Measurements from ENCODE around the gene PRR36. TPM values are rescaled to one million over a fixed set of nuclear protein-coding genes. Genes with fewer than 3 reads are reported as not detected.

PRR36 gene
- total RNA-seq, 1 experiment from 2014 or later, result 21.9 TPM

DNA sequence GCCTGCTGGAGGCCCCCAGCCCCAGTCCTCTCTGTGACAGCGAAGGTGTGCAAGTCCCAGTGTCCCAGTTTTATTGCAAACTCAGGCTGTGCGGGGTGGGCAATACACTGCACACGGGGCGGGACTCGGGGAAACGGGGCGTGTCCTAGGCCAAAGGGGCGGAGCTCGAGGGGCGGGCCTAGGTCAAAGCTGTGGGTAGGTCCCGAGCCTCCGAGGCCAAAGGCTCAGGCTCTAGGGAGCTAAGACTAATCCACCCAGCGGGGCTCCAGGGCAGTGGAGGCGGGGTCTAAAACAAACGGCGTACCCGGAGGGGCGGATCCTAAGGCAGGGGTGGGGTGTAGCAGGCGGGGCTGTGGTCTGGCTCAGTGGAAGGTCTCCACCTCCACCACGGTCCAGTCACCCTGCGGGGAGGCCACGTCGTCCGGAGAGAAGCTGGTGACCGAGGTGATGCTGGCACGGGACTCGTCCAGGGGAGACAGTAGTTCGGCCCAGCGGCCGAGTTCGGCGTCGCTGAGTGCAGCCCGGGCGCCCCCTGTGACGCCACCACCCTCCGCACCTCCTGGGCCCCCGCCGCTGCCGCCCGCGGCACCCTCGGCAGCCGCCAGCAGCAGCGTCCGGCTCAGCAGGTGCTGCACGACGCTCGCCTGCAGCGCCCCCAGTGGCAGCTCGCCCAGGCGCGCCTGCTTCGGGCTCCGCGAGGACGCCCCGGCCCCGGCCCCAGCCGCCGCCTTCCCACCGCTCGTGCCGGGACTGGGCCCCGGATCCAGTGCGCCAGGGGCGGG lies 5.3 kb downstream of the PRR36 start (continued):
- TF ChIP-seq, protein P1, sequence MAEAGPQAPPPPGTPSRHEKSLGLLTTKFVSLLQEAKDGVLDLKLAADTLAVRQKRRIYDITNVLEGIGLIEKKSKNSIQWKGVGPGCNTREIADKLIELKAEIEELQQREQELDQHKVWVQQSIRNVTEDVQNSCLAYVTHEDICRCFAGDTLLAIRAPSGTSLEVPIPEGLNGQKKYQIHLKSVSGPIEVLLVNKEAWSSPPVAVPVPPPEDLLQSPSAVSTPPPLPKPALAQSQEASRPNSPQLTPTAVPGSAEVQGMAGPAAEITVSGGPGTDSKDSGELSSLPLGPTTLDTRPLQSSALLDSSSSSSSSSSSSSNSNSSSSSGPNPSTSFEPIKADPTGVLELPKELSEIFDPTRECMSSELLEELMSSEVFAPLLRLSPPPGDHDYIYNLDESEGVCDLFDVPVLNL (CRISPR knock-in tag; IDR thresholded peaks at IDR 0.05; ENCODE audit: borderline replicate concordance, low read depth), result no peak
- TF ChIP-seq ZNF396 (CRISPR knock-in tag; IDR thresholded peaks at IDR 0.05; ENCODE audit: borderline replicate concordance), result no peak
- no peak for TF ChIP-seq SOX15 (CRISPR knock-in tag; IDR thresholded peaks at IDR 0.05)
- TF ChIP-seq, protein P2, sequence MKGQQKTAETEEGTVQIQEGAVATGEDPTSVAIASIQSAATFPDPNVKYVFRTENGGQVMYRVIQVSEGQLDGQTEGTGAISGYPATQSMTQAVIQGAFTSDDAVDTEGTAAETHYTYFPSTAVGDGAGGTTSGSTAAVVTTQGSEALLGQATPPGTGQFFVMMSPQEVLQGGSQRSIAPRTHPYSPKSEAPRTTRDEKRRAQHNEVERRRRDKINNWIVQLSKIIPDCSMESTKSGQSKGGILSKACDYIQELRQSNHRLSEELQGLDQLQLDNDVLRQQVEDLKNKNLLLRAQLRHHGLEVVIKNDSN (CRISPR knock-in tag; IDR thresholded peaks at IDR 0.05), result 0 out of 2 replicates have a peak, but pooled peaks have one; percentile 17
- TF ChIP-seq, protein P3, sequence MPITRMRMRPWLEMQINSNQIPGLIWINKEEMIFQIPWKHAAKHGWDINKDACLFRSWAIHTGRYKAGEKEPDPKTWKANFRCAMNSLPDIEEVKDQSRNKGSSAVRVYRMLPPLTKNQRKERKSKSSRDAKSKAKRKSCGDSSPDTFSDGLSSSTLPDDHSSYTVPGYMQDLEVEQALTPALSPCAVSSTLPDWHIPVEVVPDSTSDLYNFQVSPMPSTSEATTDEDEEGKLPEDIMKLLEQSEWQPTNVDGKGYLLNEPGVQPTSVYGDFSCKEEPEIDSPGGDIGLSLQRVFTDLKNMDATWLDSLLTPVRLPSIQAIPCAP (CRISPR knock-in tag; IDR thresholded peaks at IDR 0.05), result no peak
- no peak for TF ChIP-seq FOXP1 (CRISPR knock-in tag; IDR thresholded peaks at IDR 0.05; ENCODE audit: borderline replicate concordance)

DNA sequence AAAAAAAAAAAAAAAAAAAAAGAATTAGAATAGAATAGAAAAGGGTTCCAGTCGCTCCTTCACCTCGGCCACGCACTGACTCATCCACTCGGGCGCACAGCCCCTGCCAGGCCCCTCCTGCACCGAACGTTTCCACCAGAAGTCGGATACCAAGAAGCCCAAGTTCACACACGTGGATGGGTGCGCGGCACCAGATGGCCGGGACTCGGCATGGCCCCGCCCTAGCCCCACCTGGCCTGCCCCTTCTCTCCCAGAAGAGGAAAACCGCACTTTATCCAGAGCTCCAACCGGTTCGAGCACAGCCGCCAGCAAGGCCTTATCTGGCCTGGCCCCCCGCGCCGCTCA lies 5.9 kb downstream of the PRR36 start:
- ChIA-PET CTCF (interaction anchor here (0.6 to 2.2 kb wide), 33 partner anchors 8 to 545 kb away, joined by 3 to 92 read pairs (median 10); partner anchors contain the start of genes LRRC8E, MAP2K7, MARCHF2 and PET100), POLR2A (interaction anchor here (0.6 to 1.7 kb wide), 7 partner anchors 36 to 329 kb away, joined by 3 to 10 read pairs (median 5); partner anchors contain the start of genes MAP2K7 and SNAPC2)
- Mint-ChIP-seq H3K4me1 (peaks cover 28% of the 10 kb centered on the region), H3K36me3 (no peaks in the 10 kb centered on the region), H3K4me3 (peak overlapping the region; percentile 63), H3K27me3 (ENCODE audit: low read depth) (peaks cover 63% of the 10 kb centered on the region), H3K9me3 (no peaks in the 10 kb centered on the region), H3K27ac (no peak overlapping the region)
- ATAC-seq, result 0 out of 2 replicates have a peak, but pooled peaks have one; percentile 0
- DNase-seq (ENCODE audit: low spot score), result no peak
- TF ChIP-seq GTF2I (CRISPR knock-in tag; conservative IDR thresholded peaks at IDR 0.05), result no peak
- TF ChIP-seq RORB (CRISPR knock-in tag; IDR thresholded peaks at IDR 0.05), result no peak
- no peak for TF ChIP-seq TCF7 (CRISPR knock-in tag; IDR thresholded peaks at IDR 0.05; ENCODE audit: low read depth)
- TF ChIP-seq, protein P4, sequence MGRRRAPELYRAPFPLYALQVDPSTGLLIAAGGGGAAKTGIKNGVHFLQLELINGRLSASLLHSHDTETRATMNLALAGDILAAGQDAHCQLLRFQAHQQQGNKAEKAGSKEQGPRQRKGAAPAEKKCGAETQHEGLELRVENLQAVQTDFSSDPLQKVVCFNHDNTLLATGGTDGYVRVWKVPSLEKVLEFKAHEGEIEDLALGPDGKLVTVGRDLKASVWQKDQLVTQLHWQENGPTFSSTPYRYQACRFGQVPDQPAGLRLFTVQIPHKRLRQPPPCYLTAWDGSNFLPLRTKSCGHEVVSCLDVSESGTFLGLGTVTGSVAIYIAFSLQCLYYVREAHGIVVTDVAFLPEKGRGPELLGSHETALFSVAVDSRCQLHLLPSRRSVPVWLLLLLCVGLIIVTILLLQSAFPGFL (CRISPR knock-in tag; IDR thresholded peaks at IDR 0.05; ENCODE audit: borderline replicate concordance), result no peak
- no peak for TF ChIP-seq SMAD3 (CRISPR knock-in tag; IDR thresholded peaks at IDR 0.05; ENCODE audit: borderline replicate concordance)
- TF ChIP-seq, protein P5, sequence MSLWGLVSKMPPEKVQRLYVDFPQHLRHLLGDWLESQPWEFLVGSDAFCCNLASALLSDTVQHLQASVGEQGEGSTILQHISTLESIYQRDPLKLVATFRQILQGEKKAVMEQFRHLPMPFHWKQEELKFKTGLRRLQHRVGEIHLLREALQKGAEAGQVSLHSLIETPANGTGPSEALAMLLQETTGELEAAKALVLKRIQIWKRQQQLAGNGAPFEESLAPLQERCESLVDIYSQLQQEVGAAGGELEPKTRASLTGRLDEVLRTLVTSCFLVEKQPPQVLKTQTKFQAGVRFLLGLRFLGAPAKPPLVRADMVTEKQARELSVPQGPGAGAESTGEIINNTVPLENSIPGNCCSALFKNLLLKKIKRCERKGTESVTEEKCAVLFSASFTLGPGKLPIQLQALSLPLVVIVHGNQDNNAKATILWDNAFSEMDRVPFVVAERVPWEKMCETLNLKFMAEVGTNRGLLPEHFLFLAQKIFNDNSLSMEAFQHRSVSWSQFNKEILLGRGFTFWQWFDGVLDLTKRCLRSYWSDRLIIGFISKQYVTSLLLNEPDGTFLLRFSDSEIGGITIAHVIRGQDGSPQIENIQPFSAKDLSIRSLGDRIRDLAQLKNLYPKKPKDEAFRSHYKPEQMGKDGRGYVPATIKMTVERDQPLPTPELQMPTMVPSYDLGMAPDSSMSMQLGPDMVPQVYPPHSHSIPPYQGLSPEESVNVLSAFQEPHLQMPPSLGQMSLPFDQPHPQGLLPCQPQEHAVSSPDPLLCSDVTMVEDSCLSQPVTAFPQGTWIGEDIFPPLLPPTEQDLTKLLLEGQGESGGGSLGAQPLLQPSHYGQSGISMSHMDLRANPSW (CRISPR knock-in tag; conservative IDR thresholded peaks at IDR 0.05; ENCODE audit: low read depth), result no peak
- no peak for TF ChIP-seq ETV6 (CRISPR knock-in tag; IDR thresholded peaks at IDR 0.05)
- no peak for TF ChIP-seq FOXJ3 (CRISPR knock-in tag; IDR thresholded peaks at IDR 0.05; ENCODE audit: borderline replicate concordance)
- TF ChIP-seq FOXK1 (CRISPR knock-in tag; IDR thresholded peaks at IDR 0.05), result no peak
- TF ChIP-seq JAZF1 (CRISPR knock-in tag; IDR thresholded peaks at IDR 0.05), result no peak
- TF ChIP-seq, protein P6, sequence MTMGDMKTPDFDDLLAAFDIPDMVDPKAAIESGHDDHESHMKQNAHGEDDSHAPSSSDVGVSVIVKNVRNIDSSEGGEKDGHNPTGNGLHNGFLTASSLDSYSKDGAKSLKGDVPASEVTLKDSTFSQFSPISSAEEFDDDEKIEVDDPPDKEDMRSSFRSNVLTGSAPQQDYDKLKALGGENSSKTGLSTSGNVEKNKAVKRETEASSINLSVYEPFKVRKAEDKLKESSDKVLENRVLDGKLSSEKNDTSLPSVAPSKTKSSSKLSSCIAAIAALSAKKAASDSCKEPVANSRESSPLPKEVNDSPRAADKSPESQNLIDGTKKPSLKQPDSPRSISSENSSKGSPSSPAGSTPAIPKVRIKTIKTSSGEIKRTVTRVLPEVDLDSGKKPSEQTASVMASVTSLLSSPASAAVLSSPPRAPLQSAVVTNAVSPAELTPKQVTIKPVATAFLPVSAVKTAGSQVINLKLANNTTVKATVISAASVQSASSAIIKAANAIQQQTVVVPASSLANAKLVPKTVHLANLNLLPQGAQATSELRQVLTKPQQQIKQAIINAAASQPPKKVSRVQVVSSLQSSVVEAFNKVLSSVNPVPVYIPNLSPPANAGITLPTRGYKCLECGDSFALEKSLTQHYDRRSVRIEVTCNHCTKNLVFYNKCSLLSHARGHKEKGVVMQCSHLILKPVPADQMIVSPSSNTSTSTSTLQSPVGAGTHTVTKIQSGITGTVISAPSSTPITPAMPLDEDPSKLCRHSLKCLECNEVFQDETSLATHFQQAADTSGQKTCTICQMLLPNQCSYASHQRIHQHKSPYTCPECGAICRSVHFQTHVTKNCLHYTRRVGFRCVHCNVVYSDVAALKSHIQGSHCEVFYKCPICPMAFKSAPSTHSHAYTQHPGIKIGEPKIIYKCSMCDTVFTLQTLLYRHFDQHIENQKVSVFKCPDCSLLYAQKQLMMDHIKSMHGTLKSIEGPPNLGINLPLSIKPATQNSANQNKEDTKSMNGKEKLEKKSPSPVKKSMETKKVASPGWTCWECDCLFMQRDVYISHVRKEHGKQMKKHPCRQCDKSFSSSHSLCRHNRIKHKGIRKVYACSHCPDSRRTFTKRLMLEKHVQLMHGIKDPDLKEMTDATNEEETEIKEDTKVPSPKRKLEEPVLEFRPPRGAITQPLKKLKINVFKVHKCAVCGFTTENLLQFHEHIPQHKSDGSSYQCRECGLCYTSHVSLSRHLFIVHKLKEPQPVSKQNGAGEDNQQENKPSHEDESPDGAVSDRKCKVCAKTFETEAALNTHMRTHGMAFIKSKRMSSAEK (CRISPR knock-in tag; IDR thresholded peaks at IDR 0.05; ENCODE audit: borderline replicate concordance), result no peak
- TF ChIP-seq, protein P7, sequence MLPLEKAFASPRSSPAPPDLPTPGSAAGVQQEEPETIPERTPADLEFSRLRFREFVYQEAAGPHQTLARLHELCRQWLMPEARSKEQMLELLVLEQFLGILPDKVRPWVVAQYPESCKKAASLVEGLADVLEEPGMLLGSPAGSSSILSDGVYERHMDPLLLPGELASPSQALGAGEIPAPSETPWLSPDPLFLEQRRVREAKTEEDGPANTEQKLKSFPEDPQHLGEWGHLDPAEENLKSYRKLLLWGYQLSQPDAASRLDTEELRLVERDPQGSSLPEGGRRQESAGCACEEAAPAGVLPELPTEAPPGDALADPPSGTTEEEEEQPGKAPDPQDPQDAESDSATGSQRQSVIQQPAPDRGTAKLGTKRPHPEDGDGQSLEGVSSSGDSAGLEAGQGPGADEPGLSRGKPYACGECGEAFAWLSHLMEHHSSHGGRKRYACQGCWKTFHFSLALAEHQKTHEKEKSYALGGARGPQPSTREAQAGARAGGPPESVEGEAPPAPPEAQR (CRISPR knock-in tag; IDR thresholded peaks at IDR 0.05), result no peak
